Fibroblast of mammary gland (primary cell): Measurements from ENCODE around the gene GPC6.

Experiments used
- DNase-seq: peaks from one replicate; pipeline ENCODE4 v3.0.0-alpha.2; 2010; ENCODE audit warnings: low read depth
- H3K4me3 ChIP-seq: 2 replicates; pipeline ENCODE4 v1.5.1; 2011; ENCODE audit warnings: low read depth, mild to moderate bottlenecking, low read length, moderate library complexity; ENCODE audit not compliant: control insufficient read depth
- CTCF ChIP-seq: conservative IDR thresholded peaks from 2 replicates; pipeline ENCODE4 v1.5.1; 2011; ENCODE audit warnings: low read depth, low read length, inconsistent platforms; ENCODE audit not compliant: control insufficient read depth, insufficient read depth

Gene GPC6

GRCh38 chr13:94030415-94031119 is 804.0 kb downstream of the GPC6 start:
- no peak for TF ChIP-seq CTCF
- no peak for DNase-seq
- H3K4me3 ChIP-seq: no peak overlapping the region

GRCh38 chr13:94031609-94032008 is 805.0 kb downstream of the GPC6 start:
- no peak for TF ChIP-seq CTCF
- no peak overlapping the region for H3K4me3 ChIP-seq
- DNase-seq: no peak

- no peak overlapping the region for H3K4me3 ChIP-seq
- no peak for DNase-seq
- no peak for TF ChIP-seq CTCF
These were observed 806.5 kb downstream of the GPC6 start for GRCh38 chr13:94033098-94033497.

GRCh38 chr13:94033830-94034642 is 807.4 kb downstream of the GPC6 start:
- TF ChIP-seq CTCF: no peak
- DNase-seq: peak; percentile 21
- no peak overlapping the region for H3K4me3 ChIP-seq

- no peak overlapping the region for H3K4me3 ChIP-seq
- TF ChIP-seq CTCF: no peak
- DNase-seq: no peak
These were observed 823.4 kb downstream of the GPC6 start for GRCh38 chr13:94050039-94050438.

- no peak overlapping the region for H3K4me3 ChIP-seq
- DNase-seq: no peak
- TF ChIP-seq CTCF: no peak
These were observed 824.1 kb downstream of the GPC6 start for GRCh38 chr13:94050686-94051085.
